CD4-positive, alpha-beta T cell treated with Interleukin-6 for 4 hours (primary cell): Measurements from ENCODE around the gene GOLGA2.

Experiments
- DNase-seq: peaks from one replicate; pipeline ENCODE4 v3.0.0-alpha.2; 2020; ENCODE audit warnings: mixed read lengths

Gene GOLGA2, protein sequence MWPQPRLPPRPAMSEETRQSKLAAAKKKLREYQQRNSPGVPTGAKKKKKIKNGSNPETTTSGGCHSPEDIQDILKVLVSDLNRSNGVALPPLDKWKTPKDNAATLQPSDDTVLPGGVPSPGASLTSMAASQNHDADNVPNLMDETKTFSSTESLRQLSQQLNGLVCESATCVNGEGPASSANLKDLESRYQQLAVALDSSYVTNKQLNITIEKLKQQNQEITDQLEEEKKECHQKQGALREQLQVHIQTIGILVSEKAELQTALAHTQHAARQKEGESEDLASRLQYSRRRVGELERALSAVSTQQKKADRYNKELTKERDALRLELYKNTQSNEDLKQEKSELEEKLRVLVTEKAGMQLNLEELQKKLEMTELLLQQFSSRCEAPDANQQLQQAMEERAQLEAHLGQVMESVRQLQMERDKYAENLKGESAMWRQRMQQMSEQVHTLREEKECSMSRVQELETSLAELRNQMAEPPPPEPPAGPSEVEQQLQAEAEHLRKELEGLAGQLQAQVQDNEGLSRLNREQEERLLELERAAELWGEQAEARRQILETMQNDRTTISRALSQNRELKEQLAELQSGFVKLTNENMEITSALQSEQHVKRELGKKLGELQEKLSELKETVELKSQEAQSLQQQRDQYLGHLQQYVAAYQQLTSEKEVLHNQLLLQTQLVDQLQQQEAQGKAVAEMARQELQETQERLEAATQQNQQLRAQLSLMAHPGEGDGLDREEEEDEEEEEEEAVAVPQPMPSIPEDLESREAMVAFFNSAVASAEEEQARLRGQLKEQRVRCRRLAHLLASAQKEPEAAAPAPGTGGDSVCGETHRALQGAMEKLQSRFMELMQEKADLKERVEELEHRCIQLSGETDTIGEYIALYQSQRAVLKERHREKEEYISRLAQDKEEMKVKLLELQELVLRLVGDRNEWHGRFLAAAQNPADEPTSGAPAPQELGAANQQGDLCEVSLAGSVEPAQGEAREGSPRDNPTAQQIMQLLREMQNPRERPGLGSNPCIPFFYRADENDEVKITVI

DNA sequence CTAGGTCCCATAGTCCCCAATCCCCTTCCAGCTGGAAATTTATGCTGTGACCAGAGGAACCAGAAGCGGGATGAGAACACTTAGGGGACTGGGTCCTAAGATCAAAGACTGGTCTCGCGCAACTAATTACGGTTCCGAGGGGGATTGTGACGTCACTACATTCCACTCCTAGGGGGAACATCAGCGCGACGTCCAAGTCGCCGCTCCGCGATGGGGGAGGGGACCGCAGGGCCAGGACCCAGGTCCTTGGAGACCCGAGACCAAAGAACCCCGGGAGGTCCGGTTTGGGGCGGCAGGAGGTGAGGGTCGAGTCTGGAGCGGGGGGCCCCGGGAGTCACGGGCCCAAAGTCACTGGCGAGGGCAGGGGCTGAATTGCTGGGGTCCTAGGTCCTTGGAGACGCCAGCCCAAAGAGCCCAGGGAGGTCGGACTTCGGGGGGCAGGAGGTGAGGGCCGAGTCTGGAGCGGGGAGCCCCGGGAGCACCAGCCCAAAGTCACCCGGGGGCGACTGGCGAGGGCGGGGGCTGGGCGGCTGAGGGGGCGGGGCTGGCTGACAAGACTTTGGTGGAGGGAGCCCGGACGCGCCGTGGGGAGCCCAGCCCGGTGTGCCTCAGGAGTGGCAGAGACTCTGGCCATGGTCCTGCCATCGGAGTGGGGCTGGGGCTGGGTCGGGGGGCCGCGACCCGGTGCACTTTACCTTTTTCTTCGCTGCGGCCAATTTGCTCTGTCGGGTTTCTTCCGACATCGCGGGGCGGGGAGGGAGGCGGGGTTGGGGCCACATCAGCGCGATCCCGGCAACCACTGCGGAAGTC, at the start of gene GOLGA2:
GOLGA2 (minus strand) TSS at position 810 of the 810 bp plus-strand sequence; CDS start at position 779, 31 bp downstream.
- DNase-seq: peak; percentile 7

GRCh38 chr9:128324401-128324800, 48.6 kb upstream of the GOLGA2 start:
- DNase-seq: no peak

DNA sequence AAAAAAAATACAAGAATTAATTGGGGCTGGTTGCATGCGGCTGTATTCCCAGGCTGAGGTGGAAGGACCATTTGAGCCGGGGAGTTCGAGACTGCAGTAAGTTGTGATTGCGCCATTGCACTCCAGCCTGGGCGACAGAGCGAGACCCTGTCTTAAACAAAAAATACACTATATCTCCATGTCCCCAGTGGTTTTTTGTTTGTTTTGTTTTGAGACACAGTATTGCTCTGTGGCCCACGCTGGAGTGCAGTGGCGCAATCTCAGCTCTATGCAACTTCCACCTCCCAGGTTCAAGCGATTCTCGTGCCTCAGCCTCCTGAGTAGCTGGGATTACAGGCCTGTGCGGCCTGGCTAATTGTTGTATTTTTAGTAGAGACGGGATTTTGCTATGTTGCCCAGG, 48.0 kb upstream of the GOLGA2 start:
- no peak for DNase-seq

DNA sequence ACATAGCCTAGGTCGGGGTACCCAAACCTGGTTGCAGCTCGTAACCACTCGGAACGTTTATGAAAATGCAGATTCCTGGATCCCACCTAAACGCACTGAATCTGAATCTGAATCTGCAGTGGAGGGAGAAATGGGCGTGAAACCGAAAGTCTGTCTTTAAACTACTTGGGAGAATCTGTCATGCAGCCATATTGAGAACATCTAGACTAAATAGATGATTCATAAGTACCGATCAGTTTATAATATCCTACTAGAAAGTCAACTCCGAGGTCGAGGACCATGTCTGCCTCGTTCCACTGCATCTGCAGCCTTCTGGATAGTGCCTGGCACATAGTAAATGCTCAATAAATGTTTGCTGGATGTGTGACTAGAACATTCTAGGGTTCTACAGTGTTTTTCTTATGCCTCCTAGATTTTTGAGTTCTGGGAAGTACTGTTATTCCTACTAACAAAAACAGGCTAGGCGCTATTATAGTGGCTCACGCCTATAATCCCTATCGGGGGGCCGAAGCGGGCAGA, 47.5 kb upstream of the GOLGA2 start:
- DNase-seq: no peak

GRCh38 chr9:128322404-128323211, 46.8 kb upstream of the GOLGA2 start, which contains the start of the genes COQ4 and TRUB2:
TSS of gene COQ4 (plus strand) at chr9:128322839. CDS start at chr9:128322859, 20 bp downstream.
TSS of gene TRUB2 (minus strand) at chr9:128322447. CDS start at chr9:128322408, 39 bp downstream.
- DNase-seq: peak; percentile 95

DNA sequence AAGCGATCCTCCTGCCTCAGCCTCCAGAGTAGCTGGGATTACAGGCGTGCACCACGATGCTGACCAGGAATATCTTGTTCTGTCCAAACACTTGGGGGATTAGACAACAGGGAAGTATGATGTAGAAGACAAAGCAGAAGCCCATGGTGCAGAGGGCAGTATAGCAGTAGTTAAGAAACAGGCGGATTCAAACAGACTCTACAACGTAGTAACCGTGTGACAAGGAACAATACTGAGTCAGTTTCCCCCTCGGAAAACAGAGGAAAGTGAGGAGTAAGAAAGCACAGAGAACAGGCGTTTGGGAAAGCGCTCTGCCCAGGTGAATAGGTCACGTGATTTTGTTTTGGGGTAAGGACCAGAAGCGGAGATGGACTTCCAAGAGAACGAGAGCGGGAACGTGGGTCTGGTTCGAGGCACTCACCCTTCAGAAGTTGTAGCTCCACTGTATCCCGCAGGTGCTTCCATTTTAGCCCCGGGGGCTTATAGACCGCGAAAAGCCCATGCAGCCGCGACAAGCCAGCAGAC, 46.1 kb upstream of the GOLGA2 start:
- DNase-seq: no peak

DNA sequence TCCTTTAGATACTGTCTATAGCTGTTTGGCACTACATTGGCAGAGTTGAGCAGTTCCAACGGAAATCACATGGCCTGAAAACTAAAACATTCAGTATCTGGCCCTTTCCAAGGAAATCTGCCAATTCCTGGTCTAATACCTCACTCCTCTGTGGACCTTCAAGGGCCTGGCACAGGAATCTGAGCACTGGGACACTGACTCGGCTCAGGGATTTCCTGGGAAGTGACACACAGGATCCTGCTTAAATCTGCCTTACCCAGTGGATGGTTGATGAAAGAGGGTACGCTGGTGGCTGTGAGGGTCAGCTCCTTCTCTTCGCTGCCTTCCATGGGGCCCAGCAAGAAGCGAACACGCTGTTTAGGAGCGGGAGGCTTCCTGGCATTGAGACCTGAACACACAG, 45.5 kb upstream of the GOLGA2 start:
- DNase-seq: no peak

DNA sequence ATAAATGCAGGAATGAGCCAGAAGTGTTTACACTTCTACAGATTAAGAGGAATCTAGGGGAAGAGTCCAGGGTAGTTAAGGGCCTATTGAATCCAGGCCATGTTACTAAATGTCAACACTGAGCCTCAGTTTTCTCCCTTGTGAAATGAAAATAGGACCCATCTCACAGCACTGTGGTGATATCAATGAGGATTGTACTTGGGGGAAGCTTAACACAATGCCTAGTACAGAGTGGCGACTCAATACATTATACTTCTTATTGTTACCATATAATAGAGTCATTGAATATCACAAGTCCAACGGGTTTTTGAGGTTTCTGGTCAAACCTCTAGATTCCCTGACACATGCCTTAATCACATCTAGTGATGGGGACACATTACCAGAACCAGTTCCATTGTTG, 41.8 kb upstream of the GOLGA2 start:
- no peak for DNase-seq

DNA sequence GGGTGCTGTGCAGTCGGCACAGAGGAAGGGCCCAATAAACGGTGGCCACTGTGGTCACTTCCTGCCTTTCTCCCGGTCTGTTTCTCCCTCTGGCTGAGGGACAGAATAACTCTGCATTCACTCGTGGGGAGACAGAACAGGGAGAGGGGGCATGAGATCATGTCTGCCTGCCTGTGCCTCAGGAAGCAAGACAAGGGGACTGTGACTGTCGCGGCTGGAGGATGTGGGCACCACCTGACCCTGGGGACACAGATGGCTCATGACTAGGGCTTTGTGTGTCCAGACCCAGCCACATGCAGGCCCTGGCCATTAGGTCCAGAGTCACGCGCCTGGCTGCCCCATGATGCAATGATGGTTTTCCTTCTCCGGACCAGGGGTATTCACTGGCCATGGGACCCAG, 40.6 kb upstream of the GOLGA2 start:
- DNase-seq: no peak

DNA sequence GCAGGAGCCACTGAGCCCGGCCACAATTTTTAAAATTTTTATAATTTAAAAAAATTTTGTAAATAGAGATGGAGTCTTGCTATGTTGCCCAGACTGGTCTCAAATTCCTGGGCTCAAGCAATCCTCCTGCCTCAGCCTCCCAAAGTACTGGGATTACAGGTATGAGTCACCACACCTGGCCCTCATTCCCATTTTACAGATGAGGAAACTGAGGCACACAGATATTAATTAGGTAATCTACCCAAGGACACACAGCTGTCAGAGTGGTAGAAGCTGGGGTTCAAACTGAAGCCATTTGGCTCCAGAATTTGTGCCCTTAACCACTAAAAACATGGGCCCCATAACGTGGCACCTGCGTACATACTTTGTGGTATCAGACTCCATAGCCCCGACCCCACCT, 38.9 kb upstream of the GOLGA2 start:
- no peak for DNase-seq

DNA sequence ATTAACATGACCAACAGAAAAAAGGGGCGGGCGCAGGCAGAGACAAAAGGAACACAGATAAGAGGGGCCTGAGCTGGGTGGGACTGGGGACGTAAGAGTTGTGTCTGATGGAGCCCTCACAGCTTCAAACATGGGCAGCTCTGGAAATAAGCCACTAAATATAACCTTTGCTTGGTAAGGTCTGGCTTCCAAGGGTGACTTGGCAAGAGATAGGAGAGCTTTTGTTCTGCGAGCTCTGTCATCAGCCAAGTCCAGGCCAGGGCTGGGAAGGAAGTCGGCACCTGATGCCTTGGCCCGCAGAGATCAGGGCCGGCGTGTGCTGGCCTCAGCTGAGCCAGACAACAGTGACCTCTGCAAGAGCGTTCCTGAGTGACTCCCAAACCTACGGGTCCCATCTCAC, 34.7 kb upstream of the GOLGA2 start:
- no peak for DNase-seq

DNA sequence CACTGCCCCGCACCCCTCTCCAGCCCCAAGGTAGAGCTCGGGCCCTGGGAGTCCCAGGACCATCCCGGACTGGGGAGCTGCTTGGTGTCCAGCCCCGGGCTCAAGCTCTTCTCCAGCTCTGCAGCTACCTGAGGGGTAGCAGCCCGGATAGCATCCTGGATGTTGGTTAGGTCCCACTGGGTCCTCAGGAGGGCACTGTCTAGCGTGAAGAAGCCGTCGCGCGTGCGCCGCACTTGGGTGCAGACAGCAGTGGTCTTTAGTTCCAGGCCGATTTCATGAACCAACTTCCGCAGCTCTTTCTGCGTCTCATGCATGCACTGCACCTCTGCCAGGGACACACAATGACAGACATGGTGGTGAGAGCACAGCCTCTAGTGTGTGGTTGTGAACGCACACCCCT, 33.7 kb upstream of the GOLGA2 start:
- DNase-seq: no peak

- no peak for DNase-seq
These were observed 29.1 kb upstream of the GOLGA2 start for GRCh38 chr9:128304971-128305288.

DNA sequence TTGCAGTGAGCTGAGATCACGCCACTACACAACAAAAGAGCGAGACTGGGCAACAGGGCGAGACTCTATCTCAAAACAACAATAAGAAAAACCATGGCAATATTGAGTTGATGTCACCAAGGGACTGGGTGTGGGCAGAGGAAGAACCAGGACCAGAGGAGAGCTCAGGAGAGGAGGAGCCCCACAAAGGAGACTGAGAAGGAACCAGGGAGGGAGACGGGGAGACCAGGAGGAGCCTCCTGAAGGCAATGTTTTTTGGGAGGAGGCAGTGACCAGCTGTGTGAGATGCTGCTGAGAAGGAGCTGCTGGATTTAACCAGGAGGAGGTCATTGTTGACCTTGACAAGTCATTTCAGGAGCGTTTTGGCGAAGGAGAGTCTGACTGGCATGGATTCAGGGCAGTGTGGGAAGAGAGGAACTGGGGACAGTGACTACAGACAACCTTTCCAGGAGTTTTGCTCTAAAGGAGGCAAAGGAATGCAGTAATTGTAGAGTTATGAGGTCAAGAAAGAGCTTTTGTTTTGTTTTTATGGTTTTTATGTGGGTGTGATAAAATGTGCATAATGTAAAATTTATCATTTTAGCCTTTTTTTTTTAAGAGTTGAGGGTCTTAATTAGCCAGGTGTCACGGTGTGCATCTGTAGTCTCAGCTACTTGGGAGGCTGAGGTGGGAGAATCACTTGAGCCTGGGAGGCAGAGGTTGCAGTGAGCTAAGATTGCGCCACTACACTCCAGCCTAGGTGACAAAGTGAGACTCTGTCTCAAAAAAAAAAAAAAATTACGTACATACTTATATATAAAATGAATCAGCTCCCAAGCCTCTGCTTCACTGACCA, 28.5 kb upstream of the GOLGA2 start:
- no peak for DNase-seq

DNA sequence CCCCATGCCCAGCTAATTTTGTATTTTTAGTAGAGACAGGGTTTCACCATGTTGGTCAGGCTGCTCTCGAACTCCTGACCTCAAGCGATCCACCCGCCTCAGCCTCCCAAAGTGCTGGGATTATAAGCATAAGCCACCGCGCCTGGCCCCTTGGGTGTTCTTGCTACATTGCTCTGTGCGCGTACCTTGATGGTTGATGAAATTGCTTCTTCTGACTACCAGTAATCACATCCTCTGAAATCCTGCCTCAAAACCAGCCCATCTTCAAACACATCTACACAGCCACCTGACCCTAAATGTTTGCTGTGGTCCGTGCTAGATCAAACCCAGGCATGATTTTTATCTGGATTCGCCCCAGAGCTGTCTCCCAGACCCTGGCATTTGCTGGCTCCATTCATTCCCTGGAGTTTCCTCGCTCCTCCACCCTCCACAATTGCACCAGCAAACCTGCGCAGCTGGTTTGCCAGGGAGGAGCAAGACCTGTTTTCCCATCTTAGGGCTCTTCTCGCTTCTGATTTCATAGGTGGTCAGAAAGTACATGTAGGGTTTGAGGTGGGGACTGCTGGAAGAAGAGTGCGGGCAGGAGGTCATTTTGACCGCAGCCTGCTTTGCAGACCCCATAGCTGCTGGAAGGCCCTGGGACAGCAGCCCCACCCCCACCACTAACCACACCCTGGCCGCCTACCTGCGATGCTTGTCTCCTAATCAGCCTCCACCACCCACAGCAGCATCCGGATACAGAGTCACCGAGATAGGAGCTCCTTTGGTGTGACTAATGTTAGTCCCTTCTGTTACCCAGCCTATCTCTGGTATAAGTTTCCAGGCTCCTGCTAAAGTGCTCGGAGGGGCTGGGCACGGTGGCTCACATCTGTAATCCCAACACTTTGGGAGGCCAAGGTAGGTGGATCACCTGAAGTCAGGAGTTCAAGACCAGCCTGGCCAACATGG, 23.0 kb upstream of the GOLGA2 start:
- no peak for DNase-seq

- no peak for DNase-seq
These were observed 21.5 kb upstream of the GOLGA2 start for GRCh38 chr9:128297221-128297773.

- no peak for DNase-seq
These were observed 20.8 kb upstream of the GOLGA2 start for GRCh38 chr9:128296340-128297220.

DNA sequence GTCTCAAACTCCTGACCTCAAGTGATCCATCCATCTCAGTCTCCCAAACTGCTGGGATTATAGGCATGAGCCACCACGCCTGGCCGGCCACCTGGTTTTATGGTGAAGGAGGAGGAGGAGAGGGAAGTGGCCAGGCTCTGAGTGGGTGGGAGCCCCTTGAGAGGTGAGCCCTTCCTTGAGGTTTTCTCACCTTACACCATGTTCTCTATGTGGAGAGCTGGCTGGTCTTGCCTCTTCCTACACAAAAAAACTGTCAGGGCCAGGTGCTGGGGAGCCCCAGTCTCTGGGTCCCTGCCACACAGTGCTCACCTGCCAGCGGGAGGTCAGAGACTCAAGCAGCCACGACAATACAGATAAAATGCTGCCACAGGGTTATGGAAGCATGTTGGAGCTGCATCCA, 18.3 kb upstream of the GOLGA2 start:
- no peak for DNase-seq
